A673 (cell line): Measurements from ENCODE around the gene BCDIN3D.

Experiments
- CTCF ChIP-seq: fragments of 300-800, 200-600 bp; sonication (generic); conservative IDR thresholded peaks from 2 replicates; pipeline ENCODE4 v1.5.1; 2017; ENCODE audit warnings: low read depth, mild to moderate bottlenecking, antibody characterized with exemption, low read length, moderate library complexity, mixed read lengths
- EZH2 ChIP-seq: fragments of 200-600 bp; sonication (generic); IDR thresholded peaks from 2 replicates; pipeline ENCODE4 v1.6.1; 2017; ENCODE audit warnings: borderline replicate concordance, low read depth, mild to moderate bottlenecking, mixed read lengths, antibody characterized with exemption, low read length; ENCODE audit not compliant: poor library complexity, severe bottlenecking

GRCh38 chr12:49853671-49854070 is 10.8 kb upstream of the BCDIN3D start:
- TF ChIP-seq CTCF, result no peak
- TF ChIP-seq EZH2, result no peak
